Umbilical cord (tissue), 2 donors: ENCODE results near the gene SNX2. TPM values are rescaled to one million over a fixed set of nuclear protein-coding genes. Genes with fewer than 3 reads are reported as not detected.

Experiments
- DNase-seq: peaks from one replicate; pipeline ENCODE4 v3.0.0-alpha.2; 2015; ENCODE audit warnings: low spot score
- total RNA-seq: library from RNA; depleted of rRNA; stranded (reverse); fragments of >200 nt; gene quantifications from one replicate; pipeline ENCODE4 v1.2.3, GENCODE V29; 2014; ENCODE audit warnings: low replicate concordance; ENCODE audit not compliant: insufficient read depth

SNX2 gene
- total RNA-seq, 1 donor from 2014 or later = 119 TPM

- no peak for DNase-seq
Measured at GRCh38 chr5:122772446-122772845, 2.4 kb upstream of the SNX2 start.

GRCh38 chr5:122773619-122774018 lies 1.3 kb upstream of the SNX2 start:
- no peak for DNase-seq

GRCh38 chr5:122774519-122774860 lies 390 bp upstream of the SNX2 start:
- DNase-seq = no peak

- peak; percentile 65 for DNase-seq
Measured at GRCh38 chr5:122775550-122776542, 966 bp downstream of the SNX2 start.

GRCh38 chr5:122778157-122778556 lies 3.3 kb downstream of the SNX2 start:
- DNase-seq = no peak

GRCh38 chr5:122779451-122779850 lies 4.6 kb downstream of the SNX2 start:
- DNase-seq = no peak

- DNase-seq = no peak
Measured at GRCh38 chr5:122780296-122780695, 5.4 kb downstream of the SNX2 start.

GRCh38 chr5:122781465-122781864 lies 6.6 kb downstream of the SNX2 start:
- DNase-seq = no peak

- DNase-seq = no peak
Measured at GRCh38 chr5:122785294-122785693, 10.4 kb downstream of the SNX2 start.

- no peak for DNase-seq
Measured at GRCh38 chr5:122788371-122788770, 13.5 kb downstream of the SNX2 start.

- no peak for DNase-seq
Measured at GRCh38 chr5:122788996-122789395, 14.1 kb downstream of the SNX2 start.

GRCh38 chr5:122789461-122790171 lies 14.7 kb downstream of the SNX2 start:
- no peak for DNase-seq

- no peak for DNase-seq
Measured at GRCh38 chr5:122790354-122791103, 15.6 kb downstream of the SNX2 start.

- DNase-seq = no peak
Measured at GRCh38 chr5:122805481-122805880, 30.6 kb downstream of the SNX2 start.

- DNase-seq = no peak
Measured at GRCh38 chr5:122810405-122810804, 35.5 kb downstream of the SNX2 start.

- no peak for DNase-seq
Measured at GRCh38 chr5:122815218-122815767, 40.4 kb downstream of the SNX2 start.

GRCh38 chr5:122816756-122817155 lies 41.9 kb downstream of the SNX2 start:
- no peak for DNase-seq

GRCh38 chr5:122831984-122832383 lies 57.1 kb downstream of the SNX2 start:
- no peak for DNase-seq

- DNase-seq = no peak
Measured at GRCh38 chr5:122835681-122836080, 60.8 kb downstream of the SNX2 start.

GRCh38 chr5:122836947-122837346 lies 62.1 kb downstream of the SNX2 start:
- no peak for DNase-seq

GRCh38 chr5:122839731-122840130 lies 64.9 kb downstream of the SNX2 start:
- DNase-seq = no peak
